ENCODE measurements around the gene CHMP1B.

Gene CHMP1B, protein sequence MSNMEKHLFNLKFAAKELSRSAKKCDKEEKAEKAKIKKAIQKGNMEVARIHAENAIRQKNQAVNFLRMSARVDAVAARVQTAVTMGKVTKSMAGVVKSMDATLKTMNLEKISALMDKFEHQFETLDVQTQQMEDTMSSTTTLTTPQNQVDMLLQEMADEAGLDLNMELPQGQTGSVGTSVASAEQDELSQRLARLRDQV

GRCh38 chr18:11851146-11851805 lies at the start of gene CHMP1B:
Gene CHMP1B, plus strand, starts transcription at chr18:11851413. Its CDS starts 99 bp downstream, at chr18:11851512.
- TF ChIP-seq CTCF (IDR thresholded peaks at IDR 0.05; ENCODE audit: extremely low read depth, insufficient read depth, missing control alignments): no peak

GRCh38 chr18:11801573-11801972 lies 49.6 kb upstream of the CHMP1B start:
- in situ Hi-C loops (cut with MboI; ENCODE audit: low pct_unique_long_range_greater_than_20kb, low sequenced_read_pairs, unreplicated experiment): no loop called here
- no peak for DNase-seq (ENCODE audit: low spot score)
- no peak for TF ChIP-seq CTCF (IDR thresholded peaks at IDR 0.05; ENCODE audit: extremely low read depth, insufficient read depth, missing control alignments)

More at GRCh38 chr18:11851146-11851805, at the start of gene CHMP1B:
- in situ Hi-C loops (cut with MboI; ENCODE audit: low pct_unique_long_range_greater_than_20kb, low sequenced_read_pairs, unreplicated experiment): no loop called here
- peak; percentile 93 for DNase-seq (ENCODE audit: low spot score)

DNA sequence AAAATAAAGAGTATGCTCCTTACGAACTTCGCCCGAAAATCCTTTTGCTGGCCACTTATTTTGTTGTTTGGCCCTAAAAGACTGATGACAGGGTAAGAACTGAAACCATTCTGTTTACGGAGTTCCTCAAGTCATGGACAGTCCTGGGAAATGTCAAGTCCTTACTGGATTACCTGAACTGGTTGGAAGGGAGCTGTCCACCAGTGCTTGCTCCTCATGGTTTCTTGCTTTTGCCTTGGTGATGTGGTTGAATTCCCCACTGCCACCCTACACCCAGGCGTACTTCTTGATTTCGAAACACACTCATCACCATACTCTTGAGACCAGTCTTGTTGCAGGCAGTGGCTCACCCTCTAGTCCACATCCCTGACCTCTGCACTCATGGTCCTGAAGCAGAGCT lies 49.1 kb upstream of the CHMP1B start:
- DNase-seq (ENCODE audit: low spot score): no peak
- TF ChIP-seq CTCF (IDR thresholded peaks at IDR 0.05; ENCODE audit: extremely low read depth, insufficient read depth, missing control alignments): no peak
- in situ Hi-C loops (cut with MboI; ENCODE audit: low pct_unique_long_range_greater_than_20kb, low sequenced_read_pairs, unreplicated experiment): no loop called here

DNA sequence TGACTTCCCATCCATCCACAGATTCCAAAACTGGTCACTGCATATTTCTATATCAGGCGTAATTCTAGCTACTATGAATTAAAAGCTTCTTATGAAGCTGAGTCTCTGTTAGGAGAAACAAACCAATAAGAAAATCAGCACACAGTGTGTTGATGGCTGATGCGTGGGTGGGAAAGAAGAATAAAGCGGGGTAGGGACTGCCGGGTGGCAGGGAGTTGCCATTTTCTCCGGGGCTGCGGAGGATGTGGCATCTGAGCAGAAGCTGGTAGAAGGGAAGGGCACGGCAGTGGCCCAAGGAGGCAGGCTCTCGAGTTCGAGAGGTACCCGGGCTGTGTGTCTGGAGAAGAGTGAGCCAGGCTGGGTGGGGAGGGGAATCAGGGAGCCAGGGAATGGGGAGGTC lies 48.6 kb upstream of the CHMP1B start:
- no peak for DNase-seq (ENCODE audit: low spot score)
- TF ChIP-seq CTCF (IDR thresholded peaks at IDR 0.05; ENCODE audit: extremely low read depth, insufficient read depth, missing control alignments): no peak
- in situ Hi-C loops (cut with MboI; ENCODE audit: low pct_unique_long_range_greater_than_20kb, low sequenced_read_pairs, unreplicated experiment): no loop called here

DNA sequence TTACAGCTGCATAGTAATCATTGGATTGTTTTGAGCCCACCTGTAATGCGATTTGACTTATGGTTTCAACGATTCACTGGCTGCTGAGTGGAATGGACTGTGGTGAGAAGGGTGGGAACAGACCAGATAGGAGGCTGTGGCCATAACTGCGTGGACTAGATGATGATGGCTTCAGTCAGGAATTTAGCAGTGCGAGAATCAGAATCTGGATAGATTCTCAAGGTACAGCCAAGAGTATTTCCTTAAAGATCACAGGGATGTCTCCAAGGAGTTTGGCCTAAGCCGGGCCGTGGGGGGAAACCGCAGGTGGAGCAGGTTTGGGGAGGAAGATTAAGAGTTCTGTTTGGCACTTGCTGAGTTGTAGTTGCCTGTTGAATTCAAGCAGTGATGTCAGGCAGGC lies 44.0 kb upstream of the CHMP1B start:
- in situ Hi-C loops (cut with MboI; ENCODE audit: low pct_unique_long_range_greater_than_20kb, low sequenced_read_pairs, unreplicated experiment): no loop called here
- no peak for DNase-seq (ENCODE audit: low spot score)
- TF ChIP-seq CTCF (IDR thresholded peaks at IDR 0.05; ENCODE audit: extremely low read depth, insufficient read depth, missing control alignments): no peak

DNA sequence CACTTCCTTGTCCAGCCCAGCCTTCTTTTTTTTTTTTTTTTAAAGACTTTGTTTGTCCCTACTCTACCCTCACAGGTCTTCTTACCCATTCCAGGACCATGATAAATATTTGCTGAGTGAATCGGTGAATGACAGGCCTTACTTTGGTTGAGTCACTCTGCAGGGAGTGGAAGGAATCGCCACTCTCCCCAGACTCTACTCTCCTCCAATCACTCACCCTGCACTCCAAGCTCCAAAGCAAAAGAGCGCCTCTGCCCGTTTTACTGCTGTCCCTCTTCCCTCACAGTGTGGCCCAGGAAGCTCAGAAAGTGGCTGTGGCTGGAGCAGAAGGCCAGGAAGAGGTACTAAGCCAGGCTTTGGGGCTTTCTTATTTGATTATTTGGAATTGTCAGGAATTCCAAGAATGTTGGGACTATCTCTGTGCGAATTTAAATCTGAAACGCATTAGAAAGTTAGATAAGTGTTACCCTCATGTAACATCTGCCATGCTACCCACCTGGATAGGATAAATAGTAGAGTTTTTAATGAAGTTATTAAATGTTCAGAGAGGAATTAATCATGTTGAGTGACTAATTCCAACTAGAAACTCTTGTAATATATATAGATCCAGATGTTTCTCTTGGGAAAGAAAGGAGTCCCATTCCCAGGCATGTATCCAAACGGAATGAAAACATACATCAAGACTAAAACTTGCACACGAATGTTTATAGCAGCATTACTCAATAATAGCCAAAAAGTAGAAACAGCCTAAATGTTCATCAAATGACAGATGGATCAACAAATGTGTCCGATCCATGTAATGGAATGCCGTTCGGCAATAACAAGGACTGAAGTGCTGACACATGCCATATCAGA lies 43.0 kb upstream of the CHMP1B start:
- in situ Hi-C loops (cut with MboI; ENCODE audit: low pct_unique_long_range_greater_than_20kb, low sequenced_read_pairs, unreplicated experiment): no loop called here
- DNase-seq (ENCODE audit: low spot score): no peak
- TF ChIP-seq CTCF (IDR thresholded peaks at IDR 0.05; ENCODE audit: extremely low read depth, insufficient read depth, missing control alignments): no peak

Measured in GM13977 (cell line).